ENCODE data around the gene ZMIZ1.

ZMIZ1 gene

GRCh38 chr10:79099898-79100448 is 31.2 kb downstream of the ZMIZ1 start:
- DNase-seq (ENCODE audit: low read depth): no peak

- no peak for DNase-seq (ENCODE audit: low read depth)
Measured at GRCh38 chr10:79100771-79101170, 32.0 kb downstream of the ZMIZ1 start.

GRCh38 chr10:79101560-79102497 is 33.1 kb downstream of the ZMIZ1 start:
- DNase-seq (ENCODE audit: low read depth): no peak

- DNase-seq (ENCODE audit: low read depth): no peak
Measured at GRCh38 chr10:79102498-79102874, 33.7 kb downstream of the ZMIZ1 start.

DNA sequence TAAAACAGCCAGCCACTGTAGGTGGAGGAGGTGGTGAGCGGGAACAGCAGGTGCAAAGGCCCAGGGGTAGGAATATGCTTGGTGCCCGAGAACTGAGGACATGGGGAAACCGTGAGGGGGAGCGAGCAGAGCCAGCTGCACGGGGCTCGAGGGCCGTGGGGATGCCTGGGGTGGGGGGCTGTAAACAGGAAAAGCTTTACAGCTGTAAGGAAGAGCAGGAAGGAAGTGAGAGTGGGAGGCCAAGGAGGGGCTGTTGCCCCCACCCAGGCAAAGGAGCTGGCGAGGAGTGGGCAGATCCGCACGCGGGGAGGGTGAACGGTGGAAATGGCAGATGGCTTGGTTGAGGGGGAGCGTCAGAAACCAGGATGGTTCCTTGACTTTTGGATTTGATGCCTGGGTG is 34.4 kb downstream of the ZMIZ1 start:
- no peak for DNase-seq (ENCODE audit: low read depth)

DNA sequence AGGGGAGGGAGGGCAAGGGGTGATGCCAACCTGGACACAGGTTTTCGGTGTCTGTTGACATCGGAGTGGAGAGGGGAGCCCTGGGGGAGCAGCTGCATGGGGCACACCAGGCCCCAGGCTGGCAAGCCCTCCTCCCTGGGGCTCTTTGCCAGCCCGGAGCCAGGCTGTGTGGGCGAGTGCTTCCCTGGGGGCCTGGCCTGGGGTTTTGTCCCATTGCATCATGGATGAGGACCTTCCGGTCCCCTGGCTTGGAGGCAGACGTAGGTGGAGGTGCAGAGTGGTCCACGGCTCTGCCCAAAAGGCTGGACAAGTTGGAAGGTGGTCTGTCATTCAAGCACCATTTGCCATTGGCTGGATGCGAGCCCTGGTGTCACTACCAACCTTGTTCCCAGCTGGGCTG is 34.8 kb downstream of the ZMIZ1 start:
- DNase-seq (ENCODE audit: low read depth): no peak

DNA sequence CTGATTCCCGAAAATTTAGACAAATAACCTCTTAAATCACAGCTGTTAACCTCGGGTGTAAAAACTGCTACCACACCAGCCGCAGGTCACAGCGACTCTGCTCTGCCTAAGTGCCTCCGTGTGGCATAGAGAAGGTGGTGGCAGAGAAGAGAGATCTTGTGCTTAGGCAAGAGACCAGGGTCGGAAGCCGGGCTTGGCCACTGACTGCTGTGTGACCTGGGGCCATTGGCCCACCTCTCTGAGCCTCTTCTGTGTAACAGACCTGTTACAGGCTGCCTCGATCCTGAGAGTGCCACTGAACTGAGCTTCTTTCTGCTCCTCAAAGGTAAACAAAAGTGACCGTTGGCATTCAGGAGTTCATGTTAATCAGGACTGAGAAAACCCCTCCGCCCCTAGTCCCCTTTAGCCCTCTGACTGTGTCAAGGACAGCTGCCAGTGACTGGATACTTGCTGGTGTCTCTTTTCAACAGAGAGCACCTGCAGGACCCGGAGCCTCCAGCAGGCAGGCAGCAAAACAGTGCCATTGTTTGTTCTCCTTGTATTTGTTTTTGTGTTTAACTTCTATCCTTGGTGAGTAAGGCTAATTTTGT is 36.5 kb downstream of the ZMIZ1 start:
- DNase-seq (ENCODE audit: low read depth): no peak

DNA sequence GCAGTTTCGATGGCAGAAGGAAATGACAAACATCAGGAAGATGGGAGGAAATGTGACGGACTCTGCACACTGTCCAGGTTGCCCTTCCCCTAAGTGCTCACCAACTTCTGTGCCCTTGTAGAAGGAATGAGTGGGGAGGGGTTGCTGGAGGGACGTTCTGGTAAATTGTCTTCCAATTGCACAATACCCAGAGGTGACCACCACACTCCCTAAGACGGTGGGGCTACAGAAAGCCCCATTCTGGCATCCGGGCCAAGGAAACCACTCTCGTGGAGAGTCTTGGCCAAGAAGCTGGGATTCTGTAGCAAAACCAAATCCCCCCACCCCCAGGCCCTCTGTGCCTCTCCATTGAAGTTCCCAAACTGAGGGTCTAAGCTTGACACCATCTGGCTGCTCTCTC is 37.1 kb downstream of the ZMIZ1 start:
- no peak for DNase-seq (ENCODE audit: low read depth)

- no peak for DNase-seq (ENCODE audit: low read depth)
Measured at GRCh38 chr10:79106256-79107050, 37.7 kb downstream of the ZMIZ1 start.

DNA sequence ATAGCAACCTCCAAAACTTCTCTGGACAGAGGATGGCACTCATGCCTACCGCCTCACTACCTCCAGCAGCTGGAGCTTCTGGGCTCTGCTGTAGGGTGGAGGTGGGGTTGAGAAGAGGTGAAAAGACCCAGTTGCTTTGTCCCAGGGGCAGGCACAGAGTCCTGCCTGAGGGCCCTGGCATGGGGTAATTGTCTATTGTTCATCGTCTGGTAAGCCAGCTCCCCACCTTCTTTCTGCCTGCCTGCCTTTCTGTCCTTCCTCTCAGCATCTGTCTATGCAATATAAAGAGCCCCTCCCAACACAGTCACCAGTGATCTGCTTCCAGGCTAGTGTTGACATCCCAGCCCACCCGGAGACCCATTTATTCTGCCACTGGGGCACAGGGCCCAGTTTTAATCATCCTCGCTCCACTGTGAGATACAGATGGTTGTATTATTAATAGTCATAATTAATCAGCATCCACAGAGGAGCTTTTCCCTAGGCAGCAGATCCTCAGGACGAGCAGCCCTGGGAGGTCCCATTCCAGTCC is 39.0 kb downstream of the ZMIZ1 start:
- DNase-seq (ENCODE audit: low read depth): no peak

DNA sequence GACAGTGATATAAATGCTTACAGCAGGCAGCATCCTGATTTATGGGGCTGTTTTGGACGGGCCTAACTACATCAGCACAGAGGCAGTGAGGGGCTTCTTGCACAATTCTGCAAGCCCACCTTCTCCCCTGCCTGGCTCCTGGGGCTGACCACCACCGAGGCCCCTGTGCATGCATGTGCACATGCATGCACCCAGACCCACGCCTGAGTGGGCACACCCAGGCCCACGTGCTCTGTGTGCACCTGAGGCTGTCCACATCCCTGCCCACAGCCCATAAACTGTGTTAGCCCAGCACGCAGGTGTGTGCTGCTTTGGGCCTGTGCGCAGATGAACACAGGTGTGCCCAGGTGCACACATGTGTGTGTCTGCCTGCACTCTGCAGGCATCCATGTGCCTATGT is 40.0 kb downstream of the ZMIZ1 start:
- no peak for DNase-seq (ENCODE audit: low read depth)

- no peak for DNase-seq (ENCODE audit: low read depth)
Measured at GRCh38 chr10:79111427-79111826, 42.7 kb downstream of the ZMIZ1 start.

DNA sequence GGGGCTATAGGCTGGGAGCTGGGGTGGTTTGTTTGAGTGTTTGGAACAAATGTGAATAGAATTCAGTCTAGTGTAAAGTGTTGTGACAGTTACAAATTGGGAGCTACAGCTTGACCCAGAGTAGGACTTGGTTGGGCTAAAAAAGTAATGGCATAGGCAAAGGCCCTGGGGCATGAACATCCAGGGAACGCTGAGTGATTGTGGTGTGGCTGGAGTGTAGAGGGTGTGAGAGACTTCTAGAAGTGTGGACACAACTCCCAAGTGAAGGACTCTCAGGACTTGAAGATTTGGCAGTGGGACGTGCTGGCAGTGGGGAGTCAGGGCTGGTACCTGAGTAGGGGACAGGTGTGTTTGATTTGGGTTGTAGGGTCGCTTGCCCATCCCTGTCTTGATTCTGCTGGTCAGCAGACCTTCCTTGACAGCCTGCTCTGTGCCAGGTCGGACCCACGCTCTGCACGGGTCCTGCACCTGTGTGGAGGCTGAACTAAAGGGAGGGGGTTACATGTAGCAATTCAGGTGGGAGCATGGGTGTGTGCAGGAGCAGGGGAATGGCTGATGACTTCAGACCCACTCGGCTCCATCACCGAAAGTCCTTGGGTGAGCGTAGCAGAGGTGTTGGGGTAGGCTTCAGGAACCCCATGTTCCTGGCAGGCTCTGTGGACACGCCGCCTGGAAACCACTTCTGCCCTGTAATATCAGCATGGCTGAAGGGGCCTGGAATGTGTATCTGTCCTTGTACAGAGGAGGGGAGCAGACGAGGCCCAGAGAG is 43.3 kb downstream of the ZMIZ1 start:
- DNase-seq (ENCODE audit: low read depth): no peak

- peak; percentile 56 for DNase-seq (ENCODE audit: low read depth)
Measured at GRCh38 chr10:79112881-79113431, 44.2 kb downstream of the ZMIZ1 start.

- DNase-seq (ENCODE audit: low read depth): no peak
Measured at GRCh38 chr10:79113827-79114226, 45.1 kb downstream of the ZMIZ1 start.

GRCh38 chr10:79115302-79115701 is 46.5 kb downstream of the ZMIZ1 start:
- no peak for DNase-seq (ENCODE audit: low read depth)

- no peak for DNase-seq (ENCODE audit: low read depth)
Measured at GRCh38 chr10:79116368-79116767, 47.6 kb downstream of the ZMIZ1 start.

- no peak for DNase-seq (ENCODE audit: low read depth)
Measured at GRCh38 chr10:79116801-79117723, 48.3 kb downstream of the ZMIZ1 start.

DNA sequence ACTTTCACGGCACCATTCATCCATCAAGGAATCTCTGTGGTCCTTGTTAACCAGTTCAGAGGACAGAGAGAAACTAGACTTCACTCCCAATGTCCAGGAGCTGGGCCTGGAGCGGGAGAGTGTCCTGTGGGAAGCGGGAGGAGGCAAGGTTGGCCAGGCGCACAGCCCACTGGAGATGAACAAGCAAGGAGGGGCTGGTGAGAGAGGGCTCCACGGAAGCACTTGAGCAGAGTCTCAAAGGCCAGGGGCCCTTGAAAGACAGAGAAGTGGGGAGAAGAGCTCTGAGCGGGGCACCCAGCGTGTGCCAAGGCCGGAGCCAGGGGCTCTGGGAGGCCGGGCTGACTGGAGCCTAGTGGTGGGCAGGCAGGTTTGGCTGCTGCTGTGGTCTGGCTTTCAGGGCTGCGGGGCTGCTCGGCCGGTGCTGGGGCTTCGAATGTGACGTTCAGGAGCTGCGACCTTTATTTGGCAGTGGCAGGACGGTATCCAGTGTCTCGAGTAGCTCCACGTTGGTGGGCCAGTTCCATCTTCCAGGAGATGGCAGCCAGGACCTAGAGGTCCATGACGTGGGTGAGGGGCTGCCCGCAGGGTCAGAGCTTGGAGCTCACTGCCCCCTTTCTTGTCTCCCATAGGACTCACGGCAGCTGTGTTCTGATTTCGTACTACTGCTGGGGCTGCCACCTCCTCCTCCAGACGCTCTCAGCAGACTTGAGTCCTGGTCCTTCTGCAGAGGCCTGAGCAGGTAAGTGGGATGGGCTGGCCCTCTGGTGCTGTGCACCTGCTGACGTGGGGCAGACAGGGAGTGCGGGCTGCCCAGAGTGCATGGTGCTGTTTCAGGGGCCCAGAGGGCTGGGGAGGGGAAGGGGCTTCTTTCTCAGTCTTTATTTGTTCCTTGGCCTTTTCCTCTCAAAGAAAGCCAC is 49.8 kb downstream of the ZMIZ1 start:
- no peak for DNase-seq (ENCODE audit: low read depth)

All from non-pigmented ciliary epithelial cell (primary cell).